ENCODE measurements around the gene USE1.

DNA sequence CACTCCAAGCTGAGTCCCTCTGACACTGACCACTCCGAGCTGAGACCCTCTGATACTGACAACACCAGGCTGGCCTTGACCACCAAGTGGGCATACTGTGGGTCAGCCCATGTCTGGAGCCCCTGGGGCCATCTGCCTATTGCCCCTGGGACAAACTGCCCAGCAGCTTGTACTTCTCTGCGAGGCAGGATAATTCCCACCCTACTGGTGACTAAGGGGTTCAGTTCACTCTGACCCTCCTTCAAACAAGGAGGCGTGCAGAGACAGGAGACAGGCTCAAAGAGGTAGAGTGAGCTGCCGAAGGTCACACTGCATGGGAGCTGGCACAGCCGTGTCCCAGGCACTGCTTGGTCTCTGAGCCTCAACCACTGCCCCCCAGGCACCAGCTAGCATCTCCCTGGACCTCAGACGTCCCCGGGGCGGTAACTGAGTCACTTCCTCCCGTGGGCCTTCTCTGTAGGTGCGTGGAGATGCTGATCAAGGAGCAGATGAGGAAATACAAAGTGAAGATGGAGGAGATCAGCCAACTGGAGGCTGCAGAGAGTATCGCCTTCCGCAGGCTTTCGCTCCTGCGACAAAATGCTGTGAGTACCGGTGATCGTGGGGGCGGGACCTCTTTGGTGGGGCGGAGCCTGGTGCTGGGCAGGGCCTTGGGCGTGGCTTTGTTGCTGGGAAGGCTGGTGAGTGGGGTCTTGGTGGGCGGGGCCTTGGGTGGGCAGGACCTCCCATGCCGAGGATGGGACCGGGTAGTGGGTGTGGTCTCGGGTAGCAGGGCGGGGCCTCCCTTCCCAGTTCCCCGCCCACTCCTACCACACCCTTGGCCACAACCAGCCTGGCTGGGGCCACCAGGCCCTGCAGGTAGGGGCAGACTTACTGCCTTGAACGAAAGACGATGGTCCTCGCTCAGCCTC is 5.8 kb upstream of the USE1 start:
- TF ChIP-seq, protein P1, sequence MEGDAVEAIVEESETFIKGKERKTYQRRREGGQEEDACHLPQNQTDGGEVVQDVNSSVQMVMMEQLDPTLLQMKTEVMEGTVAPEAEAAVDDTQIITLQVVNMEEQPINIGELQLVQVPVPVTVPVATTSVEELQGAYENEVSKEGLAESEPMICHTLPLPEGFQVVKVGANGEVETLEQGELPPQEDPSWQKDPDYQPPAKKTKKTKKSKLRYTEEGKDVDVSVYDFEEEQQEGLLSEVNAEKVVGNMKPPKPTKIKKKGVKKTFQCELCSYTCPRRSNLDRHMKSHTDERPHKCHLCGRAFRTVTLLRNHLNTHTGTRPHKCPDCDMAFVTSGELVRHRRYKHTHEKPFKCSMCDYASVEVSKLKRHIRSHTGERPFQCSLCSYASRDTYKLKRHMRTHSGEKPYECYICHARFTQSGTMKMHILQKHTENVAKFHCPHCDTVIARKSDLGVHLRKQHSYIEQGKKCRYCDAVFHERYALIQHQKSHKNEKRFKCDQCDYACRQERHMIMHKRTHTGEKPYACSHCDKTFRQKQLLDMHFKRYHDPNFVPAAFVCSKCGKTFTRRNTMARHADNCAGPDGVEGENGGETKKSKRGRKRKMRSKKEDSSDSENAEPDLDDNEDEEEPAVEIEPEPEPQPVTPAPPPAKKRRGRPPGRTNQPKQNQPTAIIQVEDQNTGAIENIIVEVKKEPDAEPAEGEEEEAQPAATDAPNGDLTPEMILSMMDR (IDR thresholded peaks at IDR 0.05): no peak
- no peak for TF ChIP-seq POLR2A (IDR thresholded peaks at IDR 0.05)

Measured in body of pancreas (tissue), 4 donors.